GM12878 (cell line): ENCODE results near the gene NRG2. TPM values are rescaled to one million over a fixed set of nuclear protein-coding genes. Genes with fewer than 3 reads are reported as not detected.

ENCODE experiments used
- ATAC-seq: fragments of 200-7000 bp; cut with Tn5 transposase; 3 replicates; pipeline ENCODE4 v1.9.1; 2020; ENCODE audit warnings: mild to moderate bottlenecking, moderate library complexity
- BruUV-seq: library from RNA; stranded (reverse); fragments of 400-500 nt; replicated peaks from 2 replicates; lab custom pipeline; 2021; lab: Mats Ljungman, UMichigan
- CTCF ChIA-PET: fragments of 300-600 bp; sonication (Branson Sonifier 250); formaldehyde crosslinking; extraction: SDS; loops from one replicate; lab custom pipeline; 2021; ENCODE audit warnings: inconsistent platforms; lab: Yijun Ruan, JAX
- POLR2A ChIA-PET: fragments of 350-600 bp; formaldehyde crosslinking; extraction: SDS; loops from one replicate; lab custom pipeline; 2021; ENCODE audit warnings: inconsistent platforms; lab: Charles Lee
- RAD21 ChIA-PET: fragments of 300-600 bp; sonication (Branson Sonifier 250); formaldehyde crosslinking; loops from one replicate; lab custom pipeline; 2023; ENCODE audit warnings: antibody characterized with exemption; ENCODE audit not compliant: unreplicated experiment; lab: Charles Lee
- SMC1A ChIA-PET: fragments of 300-600 bp; sonication (Branson Sonifier 250); formaldehyde crosslinking; loops from one replicate; lab custom pipeline; 2023; ENCODE audit not compliant: unreplicated experiment, uncharacterized antibody; lab: Charles Lee
- DNase-seq: peaks from one replicate; pipeline ENCODE4 v3.0.0-alpha.2; 2011; ENCODE audit warnings: low read depth, low spot score
- FAIRE-seq: peaks from 3 replicates; lab custom pipeline; 2011; peaks lifted over from hg19 to GRCh38; lab: Jason Lieb, UNC
- H2AFZ ChIP-seq: 2 replicates; pipeline ENCODE4 v1.6.0; 2011; ENCODE audit warnings: low read depth, low read length, control low read depth; ENCODE audit not compliant: control insufficient read depth
- H3K27ac ChIP-seq: 2 replicates; pipeline ENCODE4 v1.5.1; 2011; ENCODE audit warnings: control low read depth; ENCODE audit not compliant: control insufficient read depth, insufficient read depth
- H3K27me3 ChIP-seq, 2 experiments: replicated peaks in 1 of 2; 2 replicates each; pipeline versions ENCODE4 v1.6.0 to v1.6.1; 2011; ENCODE audit warnings: low read length in 1 of 2; ENCODE audit not compliant: control insufficient read depth in 2 of 2, insufficient read depth in 2 of 2
- H3K36me3 ChIP-seq, 2 experiments: 2 replicates each; pipeline ENCODE4 v1.5.1; 2011; ENCODE audit warnings: low read length in 1 of 2; ENCODE audit not compliant: control insufficient read depth in 2 of 2, insufficient read depth in 2 of 2
- H3K4me1 ChIP-seq: 2 replicates; pipeline ENCODE4 v1.6.1; 2011; ENCODE audit warnings: mild to moderate bottlenecking, low read length, moderate library complexity, mixed read lengths; ENCODE audit not compliant: control insufficient read depth, insufficient read depth
- H3K4me2 ChIP-seq: 2 replicates; pipeline ENCODE4 v1.6.0; 2011; ENCODE audit warnings: control low read depth; ENCODE audit not compliant: control insufficient read depth, insufficient read depth
- H3K4me3 ChIP-seq: fragments of 200-600 bp; sonication (generic); 2 replicates; pipeline ENCODE4 v1.5.1; 2016
- H3K79me2 ChIP-seq: 2 replicates; pipeline ENCODE4 v1.6.0; 2011; ENCODE audit warnings: low read length; ENCODE audit not compliant: control insufficient read depth, insufficient read depth
- H3K9ac ChIP-seq: 2 replicates; pipeline ENCODE4 v1.8.0; 2011; ENCODE audit warnings: low read length, control low read depth, mixed read lengths; ENCODE audit not compliant: control insufficient read depth, insufficient read depth
- H3K9me3 ChIP-seq: replicated peaks from 3 replicates; pipeline ENCODE4 v1.5.1; 2011; ENCODE audit warnings: mild to moderate bottlenecking, low read length; ENCODE audit not compliant: control insufficient read depth, insufficient read depth
- H4K20me1 ChIP-seq: 2 replicates; pipeline ENCODE4 v1.6.0; 2011; ENCODE audit not compliant: control insufficient read depth, insufficient read depth
- BCLAF1 ChIP-seq: fragments of 450-650 bp; IDR thresholded peaks from 2 replicates; pipeline ENCODE4 v1.6.1; 2017; ENCODE audit warnings: antibody characterized with exemption, mild to moderate bottlenecking, moderate library complexity
- CBX3 ChIP-seq: fragments of 200-600 bp; sonication (generic); IDR thresholded peaks from 2 replicates; pipeline ENCODE4 v1.6.1; 2016; ENCODE audit warnings: low read depth, borderline replicate concordance
- ELK1 ChIP-seq: IDR thresholded peaks from 2 replicates; pipeline ENCODE4 v1.6.1; 2012; ENCODE audit warnings: low read depth, low read length, improper control_type of control experiment
- FOS ChIP-seq: IDR thresholded peaks from 3 replicates; pipeline ENCODE4 v1.6.1; 2011; ENCODE audit warnings: borderline replicate concordance; ENCODE audit not compliant: insufficient read length; ENCODE audit errors: extremely low read depth
- RAD51 ChIP-seq: fragments of 450-650 bp; IDR thresholded peaks from 2 replicates; pipeline ENCODE4 v1.6.1; 2016; ENCODE audit warnings: moderate library complexity, mild to moderate bottlenecking, inconsistent platforms
- SMC3 ChIP-seq: IDR thresholded peaks from 2 replicates; pipeline ENCODE4 v1.6.1; 2011; ENCODE audit warnings: low read length, improper control_type of control experiment, borderline replicate concordance
- SREBF2 ChIP-seq: IDR thresholded peaks from 2 replicates; pipeline ENCODE4 v1.6.1; 2012; ENCODE audit warnings: mild to moderate bottlenecking, low read length
- ZNF207 ChIP-seq: fragments of 450-650 bp; IDR thresholded peaks from 2 replicates; pipeline ENCODE4 v1.6.1; 2014; ENCODE audit warnings: antibody characterized with exemption, mild to moderate bottlenecking, borderline replicate concordance
- WGBS: methylation state at CpG from one replicate; pipeline ENCODE4 v1.1.6; 2016; ENCODE audit warnings: low lambda C conversion rate; ENCODE audit not compliant: insufficient replicate concordance, insufficient coverage; ENCODE audit errors: missing lambda C conversion rate; 5-methylcytosine and 5-hydroxymethylcytosine counted together
- in situ Hi-C: fragments of 300-500 bp; cut with MboI; formaldehyde crosslinking; loops from 9 replicates; pipeline ENCODE4 v1.14.3; 2018; ENCODE audit warnings: mixed read lengths
- intact Hi-C: fragments of 100-400 bp; cut with micrococcal nuclease; formaldehyde crosslinking; loops from one replicate; pipeline ENCODE4 v1.14.2; 2022; ENCODE audit not compliant: unreplicated experiment
- polyA plus RNA-seq, 11 experiments: library from polyadenylated mRNA; depleted of rRNA in 4 of 11; unstranded in 6 of 11; stranded (reverse) in 5 of 11; fragments of >200 nt; fragmentation: Nextera tagmentation in 4 of 11; fragmentation: Illumina TruSeq in 1 of 11; extraction: Ambion mirVana in 4 of 11; extraction: Trizol in 1 of 11; gene quantifications; 1 replicate in 1 of 11; 2 replicates in 10 of 11; pipeline versions ENCODE4 v1.2.1 to v1.2.3, GENCODE V29; 2011 to 2016; ENCODE audit warnings: inconsistent platforms in 2 of 11, missing spikeins in 2 of 11, low read depth in 1 of 11
- total RNA-seq, 4 experiments: library from RNA; depleted of rRNA in 3 of 4; stranded (reverse); fragments of >200 nt in 3 of 4; fragmentation: Illumina TruSeq in 1 of 4; extraction: Trizol in 1 of 4; gene quantifications; 2 replicates each; pipeline versions ENCODE4 v1.2.1 to v1.2.3, GENCODE V29; 2013 to 2021

Gene NRG2
- total and polyA plus RNA-seq, 10 of the 15 experiments (the other 5 are each of a cell fraction or from before 2014, with no cell fraction given) = 0.10 to 21.7 (median 9.6) TPM

GRCh38 chr5:139855451-139855850 lies 187.6 kb downstream of the NRG2 start (continued):
- TF ChIP-seq ZNF207 (no peak), FOS (no peak), SREBF2 (no peak), SMC3 (no peak), BCLAF1 (no peak), ELK1 (no peak)

GRCh38 chr5:139854953-139855352 lies 188.1 kb downstream of the NRG2 start:
- no peaks in the 10 kb centered on the region for H4K20me1 ChIP-seq
- no peak overlapping the region for H3K4me2 ChIP-seq
- TF ChIP-seq CBX3 (no peak), RAD51 (no peak)
- ChIA-PET RAD21 (interaction anchor here (1.6 kb wide), 1 partner anchor 114 kb away, joined by 5 read pairs; no protein-coding TSS in a partner anchor), POLR2A (interaction anchor here (0.6 kb wide), 1 partner anchor 63 kb away, joined by 3 read pairs; no protein-coding TSS in a partner anchor), CTCF (interaction anchor here (1.1 to 2.1 kb wide), 4 partner anchors 8 to 115 kb away, joined by 6 to 14 read pairs (median 6); no protein-coding TSS in a partner anchor), SMC1A (interaction anchor here (1.1 to 1.6 kb wide), 2 partner anchors 11 to 114 kb away, joined by 3 to 5 read pairs; no protein-coding TSS in a partner anchor)
- H3K9ac ChIP-seq = no peak overlapping the region
- H3K27ac ChIP-seq = no peak overlapping the region
- peaks cover 0 to 5% of the 10 kb centered on the region in 2 experiments; a peak in 2 of 4 replicates for H3K36me3 ChIP-seq
- no peak overlapping the region for H3K4me3 ChIP-seq
- H3K9me3 ChIP-seq = no peaks in the 10 kb centered on the region
- H3K27me3 ChIP-seq = no peaks in the 10 kb centered on the region
- FAIRE-seq = no peak
- intact Hi-C loops = no loop called here
- H3K4me1 ChIP-seq = no peaks in the 10 kb centered on the region
- H3K79me2 ChIP-seq = no peaks in the 10 kb centered on the region
- no peak for DNase-seq
- in situ Hi-C loops = no loop called here
- no peak overlapping the region for H2AFZ ChIP-seq
- no peak for ATAC-seq
- no TSS peak for BruUV-seq
- 40% methylated on average over 5 of the region's 5 CpGs for WGBS
